GM19455 (cell line): Measurements from ENCODE around the gene NEU3.

ENCODE experiments used
- ATAC-seq: cut with Tn5 transposase; IDR thresholded peaks from one replicate; pipeline ENCODE4 v1.9.1; 2021; ENCODE audit not compliant: unreplicated experiment

The NEU3 gene

GRCh38 chr11:75056814-75057213 is 68.1 kb downstream of the NEU3 start:
- ATAC-seq, result no peak

GRCh38 chr11:75059299-75059698 is 70.6 kb downstream of the NEU3 start:
- no peak for ATAC-seq

- no peak for ATAC-seq
These were observed 75.1 kb downstream of the NEU3 start for GRCh38 chr11:75063741-75064314.

GRCh38 chr11:75066061-75066460 is 77.3 kb downstream of the NEU3 start:
- ATAC-seq, result no peak
